Right lobe of liver (tissue), 6 donors: ENCODE data around the gene BCO2. TPM values are rescaled to one million over a fixed set of nuclear protein-coding genes. Genes with fewer than 3 reads are reported as not detected.

ENCODE experiments used
- ATAC-seq, 4 donors: fragments of 200-7000 bp; cut with Tn5 transposase; one replicate each; pipeline ENCODE4 v1.9.1; 2020; ENCODE audit warnings: mild to moderate bottlenecking in 4 of 4, moderate library complexity in 4 of 4
- DNase-seq, 3 donors: peaks; one replicate each; pipeline ENCODE4 v3.0.0-alpha.2; 2020
- H3K27ac ChIP-seq, 3 donors: fragments of 200-600 bp; one replicate each; pipeline ENCODE4 v1.8.0; 2022
- H3K27me3 ChIP-seq, 2 donors: fragments of 200-600 bp; one replicate each; pipeline ENCODE4 v1.8.0; 2022
- H3K36me3 ChIP-seq, 4 donors: fragments of 200-600 bp; sonication (generic) in 1 of 4; one replicate each; pipeline versions ENCODE4 v1.5.1 to v1.8.0; 2017 to 2022; ENCODE audit warnings: control low read depth in 1 of 4
- H3K4me1 ChIP-seq, 4 donors: fragments of 200-600 bp; sonication (generic) in 1 of 4; one replicate each; pipeline versions ENCODE4 v1.5.1 to v1.8.0; 2017 to 2022; ENCODE audit warnings: control low read depth in 1 of 4
- H3K4me3 ChIP-seq, 3 donors: fragments of 200-600 bp; one replicate each; pipeline ENCODE4 v1.8.0; 2022
- H3K9me3 ChIP-seq, 4 donors: fragments of 200-600 bp; sonication (generic) in 1 of 4; one replicate each; pipeline versions ENCODE4 v1.5.1 to v1.8.0; 2017 to 2022; ENCODE audit warnings: control low read depth in 1 of 4
- CTCF ChIP-seq, 4 donors: fragments of 200-600 bp in 3 of 4; fragments of 450-650 bp in 1 of 4; IDR thresholded peaks; one replicate each; pipeline versions ENCODE4 v1.5.1 to v1.8.0; 2016 to 2022; ENCODE audit warnings: antibody characterized with exemption in 4 of 4, mild to moderate bottlenecking in 2 of 4
- POLR2A ChIP-seq: fragments of 450-650 bp; IDR thresholded peaks from one replicate; pipeline ENCODE4 v1.6.1; 2017; ENCODE audit warnings: antibody characterized with exemption, mild to moderate bottlenecking
- WGBS: methylation state at CpG from one replicate; pipeline ENCODE4 v1.1.6; 2018; ENCODE audit warnings: low coverage, low lambda C conversion rate; ENCODE audit not compliant: insufficient coverage; ENCODE audit errors: missing lambda C conversion rate; 5-methylcytosine and 5-hydroxymethylcytosine counted together
- intact Hi-C, 2 donors: fragments of 100-400 bp; cut with DNase I; formaldehyde crosslinking; loops; one replicate each; pipeline versions ENCODE4 v1.11.2 to v1.14.1; 2022
- small RNA-seq, 2 experiments: library from RNA; depleted of rRNA; stranded (forward); fragments of <200 nt; gene quantifications; one replicate each; pipeline ENCODE3, GENCODE V24; 2016
- total RNA-seq, 6 experiments: library from RNA; depleted of rRNA in 2 of 6; stranded (reverse); fragments of >200 nt in 2 of 6; fragmentation: NEBNext Ultra II Directional in 3 of 6; extraction: Animal tissue kit (Norgen Biotek cat#: 25700) in 3 of 6; gene quantifications; one replicate each; pipeline versions ENCODE4 v1.1.0 to v1.2.4, GENCODE V29; 2016 to 2023
- donor health status: DM: no; HTN: yes; CAD: no.
- donor health status: DM: no; HTN: no; CAD: no.
- donor health status: DM: no; HTN: no; CAD: no.
- donor health status: DM: no; HTN: yes; CAD: no.
- donor health status: DM: no; HTN: yes; CAD: no.

The BCO2 gene
- total RNA-seq, 6 experiments from 2014 or later = 33.3 to 118 (median 75.5) TPM

GRCh38 chr11:112268406-112268805, 93.1 kb downstream of the BCO2 start:
- no peaks in the 10 kb centered on the region for H3K36me3 ChIP-seq
- peak overlapping the region in 2 of 3 donors; percentile 15 to 47 for H3K27ac ChIP-seq
- intact Hi-C loops = no loop called here
- WGBS = 76% methylated on average over 5 of the region's 5 CpGs
- ATAC-seq = no peak
- no peak overlapping the region for H3K4me3 ChIP-seq
- peaks cover 0 to 37% (median 4%) of the 10 kb centered on the region in 4 donors for H3K4me1 ChIP-seq
- H3K9me3 ChIP-seq = no peaks in the 10 kb centered on the region
- no peak for DNase-seq
- no peaks in the 10 kb centered on the region for H3K27me3 ChIP-seq
- TF ChIP-seq CTCF (IDR thresholded peaks at IDR 0.05) (no peak), POLR2A (no peak)

Small RNA genes lying within 50 kb of the gene (small RNA-seq; reads per million reads assigned to genes)
- gene MRPS36P4 = 0 reads per million in 2 experiments

Other genes starting within 250 kb of the BCO2 start
- 10 to 100 TPM in 1 of 6 experiments, 1 to 10 TPM in 5; 4.5 to 10.4 (median 8.0) TPM for gene DIXDC1, start 238.2 kb upstream of the BCO2 start, total RNA-seq
- 10 to 100 TPM; 10.8 to 37.4 (median 23.3) TPM for gene DLAT, start 150.1 kb upstream of the BCO2 start, total RNA-seq
- gene PIH1D2, start 101.5 kb upstream of the BCO2 start, total RNA-seq = under 1 TPM; 0.37 to 0.80 (median 0.37) TPM
- gene NKAPD1, start 101.2 kb upstream of the BCO2 start, total RNA-seq = 1 to 10 TPM; 4.7 to 7.7 (median 6.0) TPM
- 10 to 100 TPM; 27.9 to 36.6 (median 31.4) TPM for gene TIMM8B, start 88.8 kb upstream of the BCO2 start, total RNA-seq
- gene SDHD, start 88.6 kb upstream of the BCO2 start, total RNA-seq = 100 to 1,000 TPM; 114 to 191 (median 130) TPM
- 1 to 10 TPM; 2.7 to 7.2 (median 4.4) TPM for gene IL18, start 11.4 kb upstream of the BCO2 start, total RNA-seq
- gene TEX12, start 8.1 kb upstream of the BCO2 start, total RNA-seq = under 1 TPM in 1 of 6 experiments, not detected in 5; 0.31 TPM
- gene PTS, start 50.9 kb downstream of the BCO2 start, total RNA-seq = 10 to 100 TPM; 37.8 to 66.9 (median 55.4) TPM
- gene PLET1, start 85.3 kb downstream of the BCO2 start, total RNA-seq = not detected